Naive thymus-derived CD8-positive, alpha-beta T cell (primary cell): ENCODE results near the gene FMN1. TPM values are rescaled to one million over a fixed set of nuclear protein-coding genes. Genes with fewer than 3 reads are reported as not detected.

Experiments
- ATAC-seq, 2 donors: fragments of 150-1000 bp; cut with Tn5 transposase in 1 of 2; sonication (Bioruptor Pico), chemical (Tn5 transposase) in 1 of 2; 1 replicate in 1 of 2; 2 replicates in 1 of 2; pipeline ENCODE4 v1.10.0; 2021; ENCODE audit warnings: mild to moderate bottlenecking in 2 of 2, moderate library complexity in 2 of 2
- POLR2A ChIA-PET: fragments of 350-600 bp; sonication (Branson Sonifier 250); formaldehyde crosslinking; loops from one replicate; lab custom pipeline; 2021; ENCODE audit warnings: antibody characterized with exemption; lab: Charles Lee
- DNase-seq, 10 donors: peaks; one replicate each; pipeline versions ENCODE4 v3.0.0 to v3.0.0-alpha.2; 2020 to 2022
- H3K27ac Mint-ChIP-seq, 10 donors: one replicate each; pipeline ENCODE4 v1.8.0; 2020 to 2022; ENCODE audit warnings: mild to moderate bottlenecking in 10 of 10, mixed read lengths in 10 of 10, moderate library complexity in 4 of 10, inconsistent platforms in 1 of 10
- H3K27me3 Mint-ChIP-seq, 5 donors: one replicate each; pipeline ENCODE4 v1.8.0; 2021 to 2022; ENCODE audit warnings: mixed read lengths in 5 of 5
- H3K36me3 Mint-ChIP-seq, 3 donors: one replicate each; pipeline ENCODE4 v1.8.0; 2020 to 2022; ENCODE audit warnings: mixed read lengths in 3 of 3, mild to moderate bottlenecking in 2 of 3, inconsistent platforms in 1 of 3
- H3K4me1 Mint-ChIP-seq, 4 donors: one replicate each; pipeline ENCODE4 v1.8.0; 2021 to 2022; ENCODE audit warnings: mixed read lengths in 4 of 4
- H3K4me3 Mint-ChIP-seq, 10 donors: one replicate each; pipeline ENCODE4 v1.8.0; 2020 to 2022; ENCODE audit warnings: mild to moderate bottlenecking in 10 of 10, mixed read lengths in 10 of 10, moderate library complexity in 6 of 10, inconsistent platforms in 1 of 10
- H3K9me3 Mint-ChIP-seq, 9 donors: one replicate each; pipeline ENCODE4 v1.8.0; 2020 to 2022; ENCODE audit warnings: mixed read lengths in 9 of 9, mild to moderate bottlenecking in 3 of 9, inconsistent platforms in 1 of 9, moderate library complexity in 1 of 9
- polyA plus RNA-seq, 3 donors: library from polyadenylated mRNA; unstranded; fragments of 300-500 nt; fragmentation: Illumina TruSeq; gene quantifications; one replicate each; pipeline ENCODE4 v1.2.3, GENCODE V29; 2021
- total RNA-seq, 8 experiments: library from RNA in 2 of 8; stranded (reverse) in 2 of 8; gene quantifications; one replicate each; pipeline ENCODE4 v1.2.3 and lab custom pipeline; 2021 to 2026

Gene FMN1
- total and polyA plus RNA-seq, 5 experiments from 2014 or later, result 0.19 to 0.42 (median 0.21) TPM; not detected in 2

- ATAC-seq (no peak), DNase-seq (no peak)
- H3K4me1 Mint-ChIP-seq, result peaks cover 7 to 19% (median 18%) of the 10 kb centered on the region in 4 donors
- POLR2A ChIA-PET, result no interaction called here
- H3K36me3 Mint-ChIP-seq, result no peaks in the 10 kb centered on the region
- peak overlapping the region in 1 of 10 donors; percentile 35 for H3K4me3 Mint-ChIP-seq
- H3K9me3 Mint-ChIP-seq, result no peaks in the 10 kb centered on the region
- H3K27ac Mint-ChIP-seq, result peak overlapping the region in 2 of 10 donors; percentile 60 to 83
- H3K27me3 Mint-ChIP-seq, result peaks cover 0 to 3% (median 0%) of the 10 kb centered on the region in 5 donors
These were observed 48.5 kb downstream of the FMN1 start for GRCh38 chr15:33146051-33146450.

GRCh38 chr15:33145447-33145846 is 49.1 kb downstream of the FMN1 start:
- Mint-ChIP-seq H3K4me1 (peaks cover 7 to 15% (median 13%) of the 10 kb centered on the region in 4 donors), H3K36me3 (no peaks in the 10 kb centered on the region), H3K4me3 (no peak overlapping the region), H3K9me3 (no peaks in the 10 kb centered on the region), H3K27ac (peak overlapping the region in 2 of 10 donors; percentile 39 to 83), H3K27me3 (peaks cover 0 to 3% (median 0%) of the 10 kb centered on the region in 5 donors)
- DNase-seq (no peak), ATAC-seq (no peak)
- POLR2A ChIA-PET, result no interaction called here

DNA sequence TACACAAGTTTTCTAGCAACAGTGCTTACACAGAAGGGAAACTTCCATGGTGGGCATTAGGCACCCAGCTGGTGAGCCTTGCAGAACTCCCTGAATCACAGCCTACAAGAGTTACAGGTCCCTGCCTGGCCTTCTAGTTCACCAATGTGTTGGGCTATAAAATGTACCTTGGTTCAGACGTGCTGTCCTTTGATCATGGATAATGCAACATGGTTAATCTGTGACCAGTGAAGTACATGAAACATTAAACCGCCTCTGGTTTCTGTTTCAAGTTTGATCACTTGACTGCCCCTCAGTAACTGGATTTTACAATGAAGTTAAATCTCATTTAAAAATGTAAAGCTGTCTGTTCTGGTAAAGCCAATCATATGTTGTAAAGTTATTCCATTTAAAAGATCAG is 51.8 kb downstream of the FMN1 start:
- Mint-ChIP-seq H3K9me3 (no peaks in the 10 kb centered on the region), H3K27ac (no peak overlapping the region), H3K36me3 (no peaks in the 10 kb centered on the region), H3K4me3 (no peak overlapping the region), H3K4me1 (peaks cover 0 to 7% (median 0%) of the 10 kb centered on the region in 4 donors), H3K27me3 (peaks cover 0 to 3% (median 0%) of the 10 kb centered on the region in 5 donors)
- ATAC-seq (no peak), DNase-seq (no peak)
- POLR2A ChIA-PET, result no interaction called here

DNA sequence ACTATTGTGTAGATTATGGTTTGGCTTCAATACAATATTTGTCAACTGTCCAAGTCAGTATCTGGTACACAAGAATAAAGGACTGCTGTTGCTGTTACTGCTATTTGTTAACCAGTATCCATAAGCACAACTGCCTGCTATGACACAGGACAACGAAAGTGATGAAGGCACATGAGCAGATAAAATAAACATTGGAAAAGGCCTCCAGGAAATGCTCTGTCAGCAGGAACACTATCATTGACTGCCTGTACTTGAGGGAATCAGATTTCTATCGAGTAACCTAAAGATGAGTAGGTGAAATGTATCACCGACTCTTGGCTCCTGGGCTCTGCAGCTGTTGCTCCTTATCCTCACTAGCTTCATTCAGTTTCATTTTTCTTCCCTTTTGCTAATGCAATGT is 56.5 kb downstream of the FMN1 start:
- Mint-ChIP-seq H3K27me3 (peaks cover 0 to 3% (median 0%) of the 10 kb centered on the region in 5 donors), H3K4me1 (no peaks in the 10 kb centered on the region), H3K9me3 (no peaks in the 10 kb centered on the region), H3K36me3 (no peaks in the 10 kb centered on the region), H3K27ac (no peak overlapping the region), H3K4me3 (no peak overlapping the region)
- ATAC-seq, result no peak
- POLR2A ChIA-PET, result no interaction called here
- no peak for DNase-seq

- DNase-seq (no peak), ATAC-seq (no peak)
- POLR2A ChIA-PET, result no interaction called here
- Mint-ChIP-seq H3K27ac (no peak overlapping the region), H3K4me3 (no peak overlapping the region), H3K27me3 (peaks cover 0 to 7% (median 0%) of the 10 kb centered on the region in 5 donors), H3K4me1 (peaks cover 0 to 4% (median 1%) of the 10 kb centered on the region in 4 donors), H3K36me3 (no peaks in the 10 kb centered on the region), H3K9me3 (no peaks in the 10 kb centered on the region)
These were observed 57.4 kb downstream of the FMN1 start for GRCh38 chr15:33137101-33137500.

- Mint-ChIP-seq H3K36me3 (no peaks in the 10 kb centered on the region), H3K9me3 (no peaks in the 10 kb centered on the region), H3K4me1 (peaks cover 0 to 9% (median 7%) of the 10 kb centered on the region in 4 donors), H3K27me3 (peaks cover 0 to 3% (median 0%) of the 10 kb centered on the region in 5 donors), H3K4me3 (no peak overlapping the region), H3K27ac (no peak overlapping the region)
- ATAC-seq, result no peak
- no peak for DNase-seq
- POLR2A ChIA-PET, result no interaction called here
These were observed 58.2 kb downstream of the FMN1 start for GRCh38 chr15:33136353-33136752.

DNA sequence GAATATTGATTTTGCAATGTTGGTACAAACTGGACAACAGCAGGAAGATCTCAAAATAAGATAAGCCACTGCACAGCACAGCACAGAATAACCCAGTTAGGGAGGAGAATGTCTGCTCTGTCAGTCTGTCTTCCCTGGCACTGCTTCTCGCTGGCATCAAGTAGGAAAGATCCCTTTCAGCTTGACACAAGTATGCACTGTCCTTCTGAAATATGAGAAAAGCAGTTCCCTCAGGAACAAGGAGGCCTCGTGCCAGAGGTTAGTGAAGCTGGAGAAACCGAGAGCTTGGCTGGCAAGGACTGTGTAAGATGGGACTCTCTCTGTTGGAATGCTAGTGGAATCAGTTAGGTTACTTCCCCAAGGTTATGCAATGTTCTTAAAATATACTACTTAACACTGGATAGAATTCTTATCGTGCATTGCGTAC is 59.1 kb downstream of the FMN1 start:
- POLR2A ChIA-PET, result no interaction called here
- H3K36me3 Mint-ChIP-seq, result no peaks in the 10 kb centered on the region
- H3K27me3 Mint-ChIP-seq, result peaks cover 0 to 3% (median 0%) of the 10 kb centered on the region in 5 donors
- H3K4me1 Mint-ChIP-seq, result peaks cover 0 to 10% (median 8%) of the 10 kb centered on the region in 4 donors
- H3K27ac Mint-ChIP-seq, result peak overlapping the region in 1 of 10 donors; percentile 2
- H3K9me3 Mint-ChIP-seq, result no peaks in the 10 kb centered on the region
- H3K4me3 Mint-ChIP-seq, result no peak overlapping the region
- ATAC-seq, result no peak
- no peak for DNase-seq

GRCh38 chr15:33132722-33133345 is 61.7 kb downstream of the FMN1 start:
- POLR2A ChIA-PET, result no interaction called here
- Mint-ChIP-seq H3K4me3 (peak overlapping the region in 2 of 10 donors; percentile 34 to 51), H3K36me3 (no peaks in the 10 kb centered on the region), H3K27ac (no peak overlapping the region), H3K9me3 (no peaks in the 10 kb centered on the region), H3K27me3 (peaks cover 0 to 3% (median 0%) of the 10 kb centered on the region in 5 donors), H3K4me1 (peaks cover 0 to 11% (median 8%) of the 10 kb centered on the region in 4 donors)
- DNase-seq (peak in 3 of 10 donors; percentile 12 to 35 (median 29)), ATAC-seq (no peak)

DNA sequence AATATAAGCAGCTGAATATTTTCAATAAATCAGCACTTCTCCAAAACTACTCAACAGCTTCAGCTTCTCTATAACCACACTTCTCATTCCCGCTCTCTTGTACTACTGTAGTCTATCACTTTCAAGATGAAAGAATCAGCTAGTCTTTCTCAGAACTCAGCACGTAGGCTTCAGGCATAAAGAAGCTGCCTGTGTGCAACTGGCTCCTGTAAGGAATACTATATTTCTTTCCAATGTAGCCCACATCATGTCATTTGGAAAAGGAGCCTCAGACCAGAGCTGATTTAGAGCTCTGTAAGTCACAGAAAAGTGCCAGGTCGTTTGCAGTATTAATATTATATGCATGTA is 62.3 kb downstream of the FMN1 start:
- DNase-seq (no peak), ATAC-seq (no peak)
- POLR2A ChIA-PET, result no interaction called here
- peaks cover 0 to 3% (median 0%) of the 10 kb centered on the region in 5 donors for H3K27me3 Mint-ChIP-seq
- peak overlapping the region in 2 of 10 donors; percentile 15 to 29 for H3K4me3 Mint-ChIP-seq
- peak overlapping the region in 1 of 10 donors; percentile 13 for H3K27ac Mint-ChIP-seq
- no peaks in the 10 kb centered on the region for H3K36me3 Mint-ChIP-seq
- H3K4me1 Mint-ChIP-seq, result peaks cover 0 to 16% (median 12%) of the 10 kb centered on the region in 4 donors
- no peaks in the 10 kb centered on the region for H3K9me3 Mint-ChIP-seq

DNA sequence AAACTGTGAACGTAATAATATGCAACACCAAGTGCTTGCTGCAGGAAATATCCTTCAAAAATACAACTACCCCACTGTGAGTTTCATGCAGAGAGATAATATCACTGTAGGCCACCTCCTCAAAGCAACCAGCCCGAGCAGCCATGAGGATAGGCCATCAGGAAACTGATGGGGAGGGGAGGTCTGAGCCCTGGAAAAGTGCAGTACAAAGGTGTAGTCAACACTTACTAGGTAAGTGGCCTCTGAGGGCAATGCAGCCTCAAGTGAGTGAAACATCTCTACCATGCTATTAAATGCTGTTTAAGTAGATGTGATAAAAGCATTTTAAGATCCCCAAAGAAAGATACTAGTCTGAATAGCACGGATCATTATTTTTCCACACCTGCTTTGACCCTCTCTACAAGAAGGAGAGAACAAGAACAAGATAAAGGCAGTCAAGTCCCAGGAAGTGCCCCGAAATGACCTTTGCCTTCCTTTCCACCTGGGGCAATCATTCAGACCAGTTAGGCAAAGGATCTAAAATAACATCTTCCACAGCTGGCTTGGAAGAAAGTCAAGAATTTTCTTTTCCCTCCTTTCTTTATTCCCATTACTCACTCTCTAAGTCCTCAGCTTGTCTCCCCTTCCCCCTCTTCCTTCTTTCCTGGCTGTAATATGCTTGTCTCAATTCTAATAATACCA is 62.8 kb downstream of the FMN1 start:
- H3K9me3 Mint-ChIP-seq, result no peaks in the 10 kb centered on the region
- ATAC-seq (no peak), DNase-seq (no peak)
- no peaks in the 10 kb centered on the region for H3K36me3 Mint-ChIP-seq
- H3K4me1 Mint-ChIP-seq, result peaks cover 3 to 20% (median 17%) of the 10 kb centered on the region in 4 donors
- POLR2A ChIA-PET, result no interaction called here
- peak overlapping the region in 1 of 10 donors; percentile 13 for H3K27ac Mint-ChIP-seq
- peaks cover 0 to 3% (median 0%) of the 10 kb centered on the region in 5 donors for H3K27me3 Mint-ChIP-seq
- peak overlapping the region in 2 of 10 donors; percentile 15 to 29 for H3K4me3 Mint-ChIP-seq

GRCh38 chr15:33126559-33127290 is 67.8 kb downstream of the FMN1 start:
- H3K9me3 Mint-ChIP-seq, result no peaks in the 10 kb centered on the region
- ATAC-seq (peak; percentile 75 to 84), DNase-seq (peak; percentile 29 to 87 (median 68))
- POLR2A ChIA-PET, result no interaction called here
- peaks cover 13 to 32% (median 30%) of the 10 kb centered on the region in 4 donors for H3K4me1 Mint-ChIP-seq
- no peaks in the 10 kb centered on the region for H3K36me3 Mint-ChIP-seq
- no peaks in the 10 kb centered on the region for H3K27me3 Mint-ChIP-seq
- peak overlapping the region in 9 of 10 donors; percentile 54 to 87 (median 72) for H3K4me3 Mint-ChIP-seq
- H3K27ac Mint-ChIP-seq, result peak overlapping the region; percentile 2 to 96 (median 46)

GRCh38 chr15:33125894-33126537 is 68.5 kb downstream of the FMN1 start:
- no peaks in the 10 kb centered on the region for H3K9me3 Mint-ChIP-seq
- POLR2A ChIA-PET, result no interaction called here
- ATAC-seq (peak; percentile 28 to 78), DNase-seq (peak in 2 of 10 donors; percentile 6 to 35)
- H3K27ac Mint-ChIP-seq, result peak overlapping the region in 9 of 10 donors; percentile 9 to 96 (median 34)
- peak overlapping the region in 9 of 10 donors; percentile 54 to 87 (median 72) for H3K4me3 Mint-ChIP-seq
- peaks cover 13 to 32% (median 25%) of the 10 kb centered on the region in 4 donors for H3K4me1 Mint-ChIP-seq
- no peaks in the 10 kb centered on the region for H3K36me3 Mint-ChIP-seq
- no peaks in the 10 kb centered on the region for H3K27me3 Mint-ChIP-seq
